Measurements from ENCODE around the gene ZNF722.

DNA sequence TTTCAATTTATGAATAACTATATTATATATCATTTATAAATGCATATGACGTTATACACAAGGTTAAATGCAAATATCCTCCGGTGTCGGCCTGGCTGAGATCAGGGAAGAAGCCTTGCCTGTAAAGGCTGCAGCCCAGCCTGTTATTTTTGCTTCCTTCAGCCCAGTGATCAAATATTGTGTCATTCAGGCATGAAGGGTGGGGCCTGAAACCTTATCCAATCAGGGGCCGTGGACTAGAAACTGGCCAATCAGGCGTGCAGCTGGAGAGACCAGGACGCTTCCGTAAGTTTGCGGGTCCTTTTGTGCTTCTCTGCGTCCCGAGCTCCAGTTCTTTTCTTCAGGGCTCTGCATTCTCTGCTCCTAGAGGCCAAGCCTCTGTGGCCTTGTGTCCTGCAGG, at the start of gene ZNF722:
- TF ChIP-seq ZZZ3 (IDR thresholded peaks at IDR 0.05; ENCODE audit: control insufficient read depth, insufficient read length, low read depth) (no peak), POLR2A (IDR thresholded peaks at IDR 0.05; ENCODE audit: low read depth, low read length) (no peak), CBX5 (IDR thresholded peaks at IDR 0.05; ENCODE audit: low read depth) (no peak), HDAC2 (IDR thresholded peaks at IDR 0.05) (no peak), YY1 (IDR thresholded peaks at IDR 0.05; ENCODE audit: low read depth, low read length) (no peak), CTCF (IDR thresholded peaks at IDR 0.05 in 2 of 3, conservative IDR thresholded peaks at IDR 0.05 in 1 of 3; ENCODE audit: control insufficient read depth in 2 of 3, extremely low read depth in 1 of 3, insufficient read depth in 1 of 3, low read depth in 3 of 3, low read length in 3 of 3) (no peak), PML (IDR thresholded peaks at IDR 0.05; ENCODE audit: low read length) (no peak), BRCA1 (IDR thresholded peaks at IDR 0.05; ENCODE audit: low read depth, low read length) (no peak), MTA2 (IDR thresholded peaks at IDR 0.05; ENCODE audit: low read depth) (no peak)
- TF ChIP-seq, protein P1, sequence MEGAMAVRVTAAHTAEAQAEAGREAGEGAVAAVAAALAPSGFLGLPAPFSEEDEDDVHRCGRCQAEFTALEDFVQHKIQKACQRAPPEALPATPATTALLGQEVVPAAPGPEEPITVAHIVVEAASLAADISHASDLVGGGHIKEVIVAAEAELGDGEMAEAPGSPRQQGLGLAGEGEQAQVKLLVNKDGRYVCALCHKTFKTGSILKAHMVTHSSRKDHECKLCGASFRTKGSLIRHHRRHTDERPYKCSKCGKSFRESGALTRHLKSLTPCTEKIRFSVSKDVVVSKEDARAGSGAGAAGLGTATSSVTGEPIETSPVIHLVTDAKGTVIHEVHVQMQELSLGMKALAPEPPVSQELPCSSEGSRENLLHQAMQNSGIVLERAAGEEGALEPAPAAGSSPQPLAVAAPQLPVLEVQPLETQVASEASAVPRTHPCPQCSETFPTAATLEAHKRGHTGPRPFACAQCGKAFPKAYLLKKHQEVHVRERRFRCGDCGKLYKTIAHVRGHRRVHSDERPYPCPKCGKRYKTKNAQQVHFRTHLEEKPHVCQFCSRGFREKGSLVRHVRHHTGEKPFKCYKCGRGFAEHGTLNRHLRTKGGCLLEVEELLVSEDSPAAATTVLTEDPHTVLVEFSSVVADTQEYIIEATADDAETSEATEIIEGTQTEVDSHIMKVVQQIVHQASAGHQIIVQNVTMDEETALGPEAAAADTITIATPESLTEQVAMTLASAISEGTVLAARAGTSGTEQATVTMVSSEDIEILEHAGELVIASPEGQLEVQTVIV (IDR thresholded peaks at IDR 0.05; ENCODE audit: borderline replicate concordance, partially characterized antibody), result no peak
- TF ChIP-seq, protein P2, sequence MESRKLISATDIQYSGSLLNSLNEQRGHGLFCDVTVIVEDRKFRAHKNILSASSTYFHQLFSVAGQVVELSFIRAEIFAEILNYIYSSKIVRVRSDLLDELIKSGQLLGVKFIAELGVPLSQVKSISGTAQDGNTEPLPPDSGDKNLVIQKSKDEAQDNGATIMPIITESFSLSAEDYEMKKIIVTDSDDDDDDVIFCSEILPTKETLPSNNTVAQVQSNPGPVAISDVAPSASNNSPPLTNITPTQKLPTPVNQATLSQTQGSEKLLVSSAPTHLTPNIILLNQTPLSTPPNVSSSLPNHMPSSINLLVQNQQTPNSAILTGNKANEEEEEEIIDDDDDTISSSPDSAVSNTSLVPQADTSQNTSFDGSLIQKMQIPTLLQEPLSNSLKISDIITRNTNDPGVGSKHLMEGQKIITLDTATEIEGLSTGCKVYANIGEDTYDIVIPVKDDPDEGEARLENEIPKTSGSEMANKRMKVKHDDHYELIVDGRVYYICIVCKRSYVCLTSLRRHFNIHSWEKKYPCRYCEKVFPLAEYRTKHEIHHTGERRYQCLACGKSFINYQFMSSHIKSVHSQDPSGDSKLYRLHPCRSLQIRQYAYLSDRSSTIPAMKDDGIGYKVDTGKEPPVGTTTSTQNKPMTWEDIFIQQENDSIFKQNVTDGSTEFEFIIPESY (IDR thresholded peaks at IDR 0.05), result no peak

Measured in GM12878 (cell line).